K562 (cell line): ENCODE data around the gene CARD14. TPM values are rescaled to one million over a fixed set of nuclear protein-coding genes. Genes with fewer than 3 reads are reported as not detected.

Experiments used
- CCAR2 ChIP-seq: fragments of 200-400 bp; formaldehyde crosslinking; IDR thresholded peaks from 2 replicates; pipeline ENCODE4 v1.6.1; 2017; ENCODE audit warnings: mild to moderate bottlenecking, low read depth, low read length
- EP400 ChIP-seq: fragments of 450-650 bp; IDR thresholded peaks from 2 replicates; pipeline ENCODE4 v1.6.1; 2017; ENCODE audit warnings: antibody characterized with exemption, mild to moderate bottlenecking, moderate library complexity
- FOXA1 ChIP-seq: fragments of 450-650 bp; IDR thresholded peaks from 2 replicates; pipeline ENCODE4 v1.6.1; 2016; ENCODE audit warnings: mild to moderate bottlenecking, borderline replicate concordance
- GATAD2A ChIP-seq: fragments of 450-650 bp; IDR thresholded peaks from 2 replicates; pipeline ENCODE4 v1.6.1; 2017
- KLF1 ChIP-seq: fragments of 450-650 bp; IDR thresholded peaks from 2 replicates; pipeline ENCODE4 v1.6.1; 2016; ENCODE audit warnings: missing genetic modification characterization, missing compliant biosample characterization
- NFE2 ChIP-seq: IDR thresholded peaks from 2 replicates; pipeline ENCODE4 v1.6.1; 2014; ENCODE audit warnings: antibody characterized with exemption, low read depth
- SIRT6 ChIP-seq: IDR thresholded peaks from one replicate; pipeline ENCODE4 v1.6.1; 2012; ENCODE audit warnings: low read depth, mild to moderate bottlenecking, control low read depth, inconsistent platforms, low read length, moderate library complexity
- TCFL5 ChIP-seq: fragments of 250-450 bp; sonication (Bioruptor Pico); conservative IDR thresholded peaks from 2 replicates; pipeline ENCODE4 v1.6.1; 2021; ENCODE audit warnings: mild to moderate bottlenecking, moderate library complexity, matching md5 sums
- ZFX ChIP-seq: sonication (generic); formaldehyde crosslinking; IDR thresholded peaks from 2 replicates; pipeline ENCODE4 v1.8.0; 2022; ENCODE audit warnings: mild to moderate bottlenecking, missing genetic modification reagents, moderate library complexity
- polyA plus RNA-seq, 8 experiments: library from polyadenylated mRNA; depleted of rRNA in 4 of 8; stranded (reverse) in 5 of 8; unstranded in 3 of 8; fragments of >200 nt; fragmentation: Nextera tagmentation in 2 of 8; fragmentation: Illumina TruSeq in 1 of 8; extraction: Ambion mirVana in 2 of 8; extraction: Trizol in 1 of 8; gene quantifications; 2 replicates each; pipeline versions ENCODE4 v1.2.1 to v1.2.3, GENCODE V29; 2011 to 2014; ENCODE audit warnings: inconsistent platforms in 1 of 8, missing spikeins in 1 of 8
- total RNA-seq, 7 experiments: library from RNA; depleted of rRNA in 6 of 7; stranded (reverse); fragments of >200 nt in 6 of 7; fragmentation: Illumina TruSeq in 2 of 7; extraction: Trizol in 2 of 7; gene quantifications; 2 replicates each; pipeline versions ENCODE4 v1.2.1 to v1.2.3, GENCODE V29; 2011 to 2021; ENCODE audit warnings: low replicate concordance in 1 of 7
- TF ChIP-seq, protein P1 (sequence below): fragments of 250-450 bp; sonication (Bioruptor Pico); IDR thresholded peaks from 2 replicates; pipeline ENCODE4 v1.4.0; 2020
- TF ChIP-seq, protein P2 (sequence below): IDR thresholded peaks from 2 replicates; pipeline ENCODE4 v1.6.1; 2011; ENCODE audit not compliant: insufficient read length; ENCODE audit errors: extremely low read depth
- TF ChIP-seq, protein P3 (sequence below): sonication (generic); formaldehyde crosslinking; IDR thresholded peaks from 2 replicates; pipeline ENCODE4 v1.8.0; 2022; ENCODE audit warnings: missing genetic modification reagents, mild to moderate bottlenecking, borderline replicate concordance

Gene CARD14
- total and polyA plus RNA-seq, 9 of the 15 experiments (the other 6 are each of a cell fraction or from before 2014, with no cell fraction given), result not detected

DNA sequence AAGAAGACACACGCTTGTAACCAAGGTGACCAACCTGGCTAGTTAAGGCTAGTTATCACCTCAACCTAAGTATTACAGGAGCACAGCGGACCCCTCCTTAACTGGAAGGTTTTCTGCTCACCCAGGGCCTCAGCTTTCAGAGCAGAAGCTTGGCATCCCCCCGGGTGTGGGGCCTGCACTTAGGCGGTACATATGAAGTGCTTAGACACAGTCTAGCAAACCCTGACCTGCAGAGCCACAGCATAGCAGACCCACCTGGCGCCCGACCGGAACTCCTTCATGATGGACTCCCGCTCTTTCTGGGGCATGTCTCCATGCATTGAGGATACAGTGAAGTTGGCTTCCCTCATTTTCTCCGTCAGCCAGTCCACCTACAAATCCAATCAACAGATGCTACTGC lies 32.7 kb upstream of the CARD14 start (continued):
- TF ChIP-seq, protein P1, sequence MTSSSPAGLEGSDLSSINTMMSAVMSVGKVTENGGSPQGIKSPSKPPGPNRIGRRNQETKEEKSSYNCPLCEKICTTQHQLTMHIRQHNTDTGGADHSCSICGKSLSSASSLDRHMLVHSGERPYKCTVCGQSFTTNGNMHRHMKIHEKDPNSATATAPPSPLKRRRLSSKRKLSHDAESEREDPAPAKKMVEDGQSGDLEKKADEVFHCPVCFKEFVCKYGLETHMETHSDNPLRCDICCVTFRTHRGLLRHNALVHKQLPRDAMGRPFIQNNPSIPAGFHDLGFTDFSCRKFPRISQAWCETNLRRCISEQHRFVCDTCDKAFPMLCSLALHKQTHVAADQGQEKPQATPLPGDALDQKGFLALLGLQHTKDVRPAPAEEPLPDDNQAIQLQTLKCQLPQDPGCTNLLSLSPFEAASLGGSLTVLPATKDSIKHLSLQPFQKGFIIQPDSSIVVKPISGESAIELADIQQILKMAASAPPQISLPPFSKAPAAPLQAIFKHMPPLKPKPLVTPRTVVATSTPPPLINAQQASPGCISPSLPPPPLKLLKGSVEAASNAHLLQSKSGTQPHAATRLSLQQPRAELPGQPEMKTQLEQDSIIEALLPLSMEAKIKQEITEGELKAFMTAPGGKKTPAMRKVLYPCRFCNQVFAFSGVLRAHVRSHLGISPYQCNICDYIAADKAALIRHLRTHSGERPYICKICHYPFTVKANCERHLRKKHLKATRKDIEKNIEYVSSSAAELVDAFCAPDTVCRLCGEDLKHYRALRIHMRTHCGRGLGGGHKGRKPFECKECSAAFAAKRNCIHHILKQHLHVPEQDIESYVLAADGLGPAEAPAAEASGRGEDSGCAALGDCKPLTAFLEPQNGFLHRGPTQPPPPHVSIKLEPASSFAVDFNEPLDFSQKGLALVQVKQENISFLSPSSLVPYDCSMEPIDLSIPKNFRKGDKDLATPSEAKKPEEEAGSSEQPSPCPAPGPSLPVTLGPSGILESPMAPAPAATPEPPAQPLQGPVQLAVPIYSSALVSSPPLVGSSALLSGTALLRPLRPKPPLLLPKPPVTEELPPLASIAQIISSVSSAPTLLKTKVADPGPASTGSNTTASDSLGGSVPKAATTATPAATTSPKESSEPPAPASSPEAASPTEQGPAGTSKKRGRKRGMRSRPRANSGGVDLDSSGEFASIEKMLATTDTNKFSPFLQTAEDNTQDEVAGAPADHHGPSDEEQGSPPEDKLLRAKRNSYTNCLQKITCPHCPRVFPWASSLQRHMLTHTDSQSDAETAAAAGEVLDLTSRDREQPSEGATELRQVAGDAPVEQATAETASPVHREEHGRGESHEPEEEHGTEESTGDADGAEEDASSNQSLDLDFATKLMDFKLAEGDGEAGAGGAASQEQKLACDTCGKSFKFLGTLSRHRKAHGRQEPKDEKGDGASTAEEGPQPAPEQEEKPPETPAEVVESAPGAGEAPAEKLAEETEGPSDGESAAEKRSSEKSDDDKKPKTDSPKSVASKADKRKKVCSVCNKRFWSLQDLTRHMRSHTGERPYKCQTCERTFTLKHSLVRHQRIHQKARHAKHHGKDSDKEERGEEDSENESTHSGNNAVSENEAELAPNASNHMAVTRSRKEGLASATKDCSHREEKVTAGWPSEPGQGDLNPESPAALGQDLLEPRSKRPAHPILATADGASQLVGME (CRISPR knock-in tag), result no peak
- TF ChIP-seq TCFL5 (CRISPR knock-in tag), result no peak
- TF ChIP-seq, protein P2, sequence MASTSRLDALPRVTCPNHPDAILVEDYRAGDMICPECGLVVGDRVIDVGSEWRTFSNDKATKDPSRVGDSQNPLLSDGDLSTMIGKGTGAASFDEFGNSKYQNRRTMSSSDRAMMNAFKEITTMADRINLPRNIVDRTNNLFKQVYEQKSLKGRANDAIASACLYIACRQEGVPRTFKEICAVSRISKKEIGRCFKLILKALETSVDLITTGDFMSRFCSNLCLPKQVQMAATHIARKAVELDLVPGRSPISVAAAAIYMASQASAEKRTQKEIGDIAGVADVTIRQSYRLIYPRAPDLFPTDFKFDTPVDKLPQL, result no peak
- TF ChIP-seq GATAD2A, result no peak
- no peak for TF ChIP-seq FOXA1
- TF ChIP-seq, protein P3, sequence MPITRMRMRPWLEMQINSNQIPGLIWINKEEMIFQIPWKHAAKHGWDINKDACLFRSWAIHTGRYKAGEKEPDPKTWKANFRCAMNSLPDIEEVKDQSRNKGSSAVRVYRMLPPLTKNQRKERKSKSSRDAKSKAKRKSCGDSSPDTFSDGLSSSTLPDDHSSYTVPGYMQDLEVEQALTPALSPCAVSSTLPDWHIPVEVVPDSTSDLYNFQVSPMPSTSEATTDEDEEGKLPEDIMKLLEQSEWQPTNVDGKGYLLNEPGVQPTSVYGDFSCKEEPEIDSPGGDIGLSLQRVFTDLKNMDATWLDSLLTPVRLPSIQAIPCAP (CRISPR knock-in tag), result no peak
- TF ChIP-seq CCAR2, result no peak
- TF ChIP-seq SIRT6, result no peak
- no peak for TF ChIP-seq NFE2
- no peak for TF ChIP-seq EP400
- no peak for TF ChIP-seq ZFX
- no peak for TF ChIP-seq KLF1
